ENCODE measurements around the gene TMEM168. TPM values are rescaled to one million over a fixed set of nuclear protein-coding genes. Genes with fewer than 3 reads are reported as not detected.

The TMEM168 gene
- total and polyA plus RNA-seq, 2 donors (not counting 3 experiments of a cell fraction or from before 2014, with no cell fraction given), result 23.4 to 24.4 TPM

- TF ChIP-seq MYC (IDR thresholded peaks at IDR 0.05; ENCODE audit: low read depth, low read length) (no peak), POLR2A (IDR thresholded peaks at IDR 0.05; ENCODE audit: low read depth, low read length) (no peak), JUN (IDR thresholded peaks at IDR 0.05; ENCODE audit: borderline replicate concordance, insufficient read depth, insufficient read length, low read depth) (no peak), EZH2 (IDR thresholded peaks at IDR 0.05; ENCODE audit: borderline replicate concordance, low read depth, low read length, severe bottlenecking) (no peak), POLR2AphosphoS5 (IDR thresholded peaks at IDR 0.05; ENCODE audit: insufficient read depth, low read depth, low read length) (no peak), FOS (IDR thresholded peaks at IDR 0.05; ENCODE audit: borderline replicate concordance, insufficient read depth, low read length) (no peak)
- no peak overlapping the region for H2AFZ ChIP-seq (ENCODE audit: low read depth, low read length)
- DNase-seq (ENCODE audit: low read depth, low spot score) (no peak), FAIRE-seq (no peak)
- ChIA-PET CTCF (no interaction called here), POLR2A (no interaction called here)
- dilution Hi-C loops (cut with MboI; ENCODE audit: extremely low pct_ligation_motif_present, low sequenced_read_pairs) (no loop called here), intact Hi-C loops (cut with micrococcal nuclease) (no loop called here)
- no peak overlapping the region for H3K4me2 ChIP-seq (ENCODE audit: insufficient read depth, low read length)
- no peaks in the 10 kb centered on the region for H3K36me3 ChIP-seq (ENCODE audit: control insufficient read depth in 2 of 2, extremely low read depth in 1 of 2, insufficient read depth in 2 of 2, low read length in 2 of 2)
- H4K20me1 ChIP-seq (replicated peaks; ENCODE audit: control insufficient read depth, extremely low read depth, insufficient read depth, low read length), result no peaks in the 10 kb centered on the region
- H3K27ac ChIP-seq (ENCODE audit: insufficient read depth, low read depth, low read length), result no peak overlapping the region
- H3K4me3 ChIP-seq (replicated peaks in 1 of 3; ENCODE audit: insufficient read depth in 1 of 3, low read depth in 1 of 3, low read length in 3 of 3), result no peak overlapping the region
- H3K9ac ChIP-seq (replicated peaks; ENCODE audit: extremely low read depth, insufficient read depth, low read length), result no peak overlapping the region
- no peaks in the 10 kb centered on the region for H3K79me2 ChIP-seq (ENCODE audit: control insufficient read depth, insufficient read depth, low read length)
- H3K9me3 ChIP-seq (replicated peaks; ENCODE audit: control insufficient read depth, insufficient read depth, low read length), result no peaks in the 10 kb centered on the region
- no peaks in the 10 kb centered on the region for H3K4me1 ChIP-seq (ENCODE audit: control insufficient read depth, extremely low read depth, insufficient read depth, low read length)
- no TSS peak for BruUV-seq (replicated peaks)
- no peaks in the 10 kb centered on the region for H3K27me3 ChIP-seq (ENCODE audit: control insufficient read depth in 2 of 2, insufficient read depth in 2 of 2, low read length in 2 of 2)
- no peaks in the 10 kb centered on the region for H3K9me1 ChIP-seq (replicated peaks; ENCODE audit: control insufficient read depth, extremely low read depth, insufficient read depth, low read length)
These were observed 75.3 kb downstream of the TMEM168 start for GRCh38 chr7:112714917-112715316.

Data from endothelial cell of umbilical vein (primary cell).